Natural killer cell (primary cell): ENCODE results near the gene DAB2IP. TPM values are rescaled to one million over a fixed set of nuclear protein-coding genes. Genes with fewer than 3 reads are reported as not detected.

Experiments used
- ATAC-seq, 3 donors: fragments of 150-1000 bp in 2 of 3; fragments of 200-7000 bp in 1 of 3; cut with Tn5 transposase; 1 replicate in 1 of 3; 2 replicates in 2 of 3; pipeline ENCODE4 v1.10.0; 2021; ENCODE audit warnings: mild to moderate bottlenecking in 2 of 3, moderate library complexity in 2 of 3
- DNase-seq, 2 donors: peaks; one replicate each; pipeline versions ENCODE4 v3.0.0 to v3.0.0-alpha.2; 2013 to 2021; ENCODE audit warnings: mixed read lengths in 1 of 2
- H3K27ac ChIP-seq: one replicate; pipeline ENCODE4 v1.5.1; 2013; ENCODE audit warnings: mild to moderate bottlenecking, low read length
- H3K27me3 ChIP-seq: one replicate; pipeline ENCODE4 v1.6.1; 2013; ENCODE audit warnings: low read length; ENCODE audit not compliant: control insufficient read depth, insufficient read depth
- H3K36me3 ChIP-seq: one replicate; pipeline ENCODE4 v1.6.1; 2013; ENCODE audit warnings: low read length; ENCODE audit not compliant: control insufficient read depth, insufficient read depth
- H3K4me1 ChIP-seq: one replicate; pipeline ENCODE4 v1.6.1; 2013; ENCODE audit warnings: low read length; ENCODE audit not compliant: control insufficient read depth, insufficient read depth
- H3K4me3 ChIP-seq: one replicate; pipeline ENCODE4 v1.5.1; 2013; ENCODE audit warnings: low read length
- H3K9me3 ChIP-seq: one replicate; pipeline ENCODE4 v1.6.1; 2013; ENCODE audit warnings: low read length; ENCODE audit not compliant: control insufficient read depth, insufficient read depth
- H3K27ac Mint-ChIP-seq, 2 donors: one replicate each; pipeline ENCODE4 v1.8.0; 2022; ENCODE audit warnings: mild to moderate bottlenecking in 2 of 2, mixed read lengths in 2 of 2, moderate library complexity in 1 of 2
- H3K27me3 Mint-ChIP-seq, 2 donors: one replicate each; pipeline ENCODE4 v1.8.0; 2022; ENCODE audit warnings: low read depth in 2 of 2, mixed read lengths in 2 of 2
- H3K36me3 Mint-ChIP-seq: one replicate; pipeline ENCODE4 v1.8.0; 2022; ENCODE audit warnings: mixed read lengths
- H3K4me1 Mint-ChIP-seq, 2 donors: one replicate each; pipeline ENCODE4 v1.8.0; 2022; ENCODE audit warnings: mixed read lengths in 2 of 2
- H3K4me3 Mint-ChIP-seq: one replicate; pipeline ENCODE4 v1.8.0; 2022; ENCODE audit warnings: mild to moderate bottlenecking, moderate library complexity, mixed read lengths
- H3K9me3 Mint-ChIP-seq, 2 donors: one replicate each; pipeline ENCODE4 v1.8.0; 2022; ENCODE audit warnings: mixed read lengths in 2 of 2
- CTCF ChIP-seq: fragments of 200-600 bp; IDR thresholded peaks from one replicate; pipeline ENCODE4 v1.8.0; 2022; ENCODE audit warnings: antibody characterized with exemption
- WGBS: methylation state at CpG from one replicate; pipeline ENCODE4 v1.1.7; 2013; ENCODE audit warnings: missing lambda C conversion rate; ENCODE audit not compliant: insufficient coverage; 5-methylcytosine and 5-hydroxymethylcytosine counted together
- intact Hi-C: fragments of 100-400 bp; cut with micrococcal nuclease; formaldehyde crosslinking; loops from one replicate; pipeline ENCODE4 v1.14.2; 2022
- total RNA-seq, 4 donors: library from RNA; stranded (reverse); fragments of 120-200 nt in 1 of 4; gene quantifications; one replicate each; pipeline versions ENCODE4 v1.2.3 to v1.2.4, GENCODE V29; 2013 to 2022

The DAB2IP gene
- total RNA-seq, 3 donors from 2014 or later (not counting 1 experiment from before 2014, with no cell fraction given): 0.19 to 2.5 TPM; not detected in 1

GRCh38 chr9:121700165-121700831, 48.9 kb downstream of the DAB2IP start:
- Histone ChIP-seq H3K4me1 (peaks cover 21% of the 10 kb centered on the region), H3K9me3 (no peaks in the 10 kb centered on the region), H3K27ac (no peak overlapping the region), H3K4me3 (peak overlapping the region; percentile 23), H3K36me3 (no peaks in the 10 kb centered on the region), H3K27me3 (peaks cover 32% of the 10 kb centered on the region)
- no peaks in the 10 kb centered on the region for H3K9me3 Mint-ChIP-seq
- TF ChIP-seq CTCF: no peak
- ATAC-seq: peak in 2 of 3 donors; percentile 34 to 47
- H3K27ac Mint-ChIP-seq: peak overlapping the region in 1 of 2 donors; percentile 65
- intact Hi-C loops: no loop called here
- peaks cover 5 to 28% of the 10 kb centered on the region in 2 donors for H3K4me1 Mint-ChIP-seq
- 22% methylated on average over 21 of the region's 21 CpGs for WGBS
- H3K27me3 Mint-ChIP-seq: peaks cover 31 to 46% of the 10 kb centered on the region in 2 donors
- peak overlapping the region; percentile 68 for H3K4me3 Mint-ChIP-seq
- H3K36me3 Mint-ChIP-seq: no peaks in the 10 kb centered on the region
- DNase-seq: peak; percentile 29 to 33

GRCh38 chr9:121700832-121701419, 49.5 kb downstream of the DAB2IP start:
- Mint-ChIP-seq H3K36me3 (no peaks in the 10 kb centered on the region), H3K4me3 (peak overlapping the region; percentile 25), H3K4me1 (peaks cover 5 to 28% of the 10 kb centered on the region in 2 donors), H3K9me3 (no peaks in the 10 kb centered on the region), H3K27ac (no peak overlapping the region), H3K27me3 (peaks cover 31 to 46% of the 10 kb centered on the region in 2 donors)
- Histone ChIP-seq H3K9me3 (no peaks in the 10 kb centered on the region), H3K4me3 (no peak overlapping the region), H3K4me1 (peaks cover 21% of the 10 kb centered on the region), H3K27ac (no peak overlapping the region), H3K27me3 (peaks cover 32% of the 10 kb centered on the region), H3K36me3 (no peaks in the 10 kb centered on the region)
- no peak for DNase-seq
- no peak for ATAC-seq
- no peak for TF ChIP-seq CTCF
- WGBS: 69% methylated on average over 26 of the region's 26 CpGs
- intact Hi-C loops: no loop called here

GRCh38 chr9:121701736-121702261, 50.4 kb downstream of the DAB2IP start:
- ATAC-seq: no peak
- 94% methylated on average over 13 of the region's 13 CpGs for WGBS
- intact Hi-C loops: no loop called here

More at GRCh38 chr9:121701736-121702261, 50.4 kb downstream of the DAB2IP start:
- Mint-ChIP-seq H3K27ac (no peak overlapping the region), H3K9me3 (no peaks in the 10 kb centered on the region), H3K27me3 (peaks cover 27 to 42% of the 10 kb centered on the region in 2 donors), H3K4me1 (peaks cover 5 to 25% of the 10 kb centered on the region in 2 donors), H3K4me3 (no peak overlapping the region), H3K36me3 (no peaks in the 10 kb centered on the region)
- H3K36me3 ChIP-seq: no peaks in the 10 kb centered on the region
- H3K27ac ChIP-seq: no peak overlapping the region
- peaks cover 21% of the 10 kb centered on the region for H3K4me1 ChIP-seq
- no peak overlapping the region for H3K4me3 ChIP-seq
- no peak for TF ChIP-seq CTCF
- H3K27me3 ChIP-seq: peaks cover 25% of the 10 kb centered on the region
- H3K9me3 ChIP-seq: no peaks in the 10 kb centered on the region
- no peak for DNase-seq
